Smooth muscle cell (in vitro differentiated cells): ENCODE results near the gene SEC16B. TPM values are rescaled to one million over a fixed set of nuclear protein-coding genes. Genes with fewer than 3 reads are reported as not detected.

Experiments used
- DNase-seq: peaks from one replicate; lab custom pipeline; 2025; ENCODE audit not compliant: unreplicated experiment; lab: John Stamatoyannopoulos, UW
- H2AFZ ChIP-seq: fragments of 200-600 bp; sonication (generic); 2 replicates; pipeline ENCODE4 v1.6.0; 2016; ENCODE audit warnings: antibody characterized with exemption, low read depth, mild to moderate bottlenecking
- H3F3A ChIP-seq: fragments of 200-600 bp; sonication (generic); 2 replicates; pipeline ENCODE4 v1.6.0; 2017; ENCODE audit warnings: antibody characterized with exemption, low read depth
- H3K27ac ChIP-seq: fragments of 200-600 bp; sonication (generic); 2 replicates; pipeline ENCODE4 v1.5.1; 2016; ENCODE audit warnings: low read depth, mild to moderate bottlenecking
- H3K27me3 ChIP-seq: fragments of 200-600 bp; sonication (generic); 2 replicates; pipeline ENCODE4 v1.6.1; 2016; ENCODE audit warnings: low read depth, mild to moderate bottlenecking
- H3K36me3 ChIP-seq: fragments of 200-600 bp; sonication (generic); 2 replicates; pipeline ENCODE4 v1.5.1; 2016; ENCODE audit warnings: low read depth
- H3K4me1 ChIP-seq: fragments of 200-600 bp; sonication (generic); 2 replicates; pipeline ENCODE4 v1.5.1; 2016; ENCODE audit warnings: low read depth
- H3K4me2 ChIP-seq: fragments of 200-600 bp; sonication (generic); 2 replicates; pipeline ENCODE4 v1.6.0; 2016; ENCODE audit warnings: mild to moderate bottlenecking
- H3K4me3 ChIP-seq: fragments of 200-600 bp; sonication (generic); 2 replicates; pipeline ENCODE4 v1.5.1; 2016; ENCODE audit warnings: mild to moderate bottlenecking
- H3K79me2 ChIP-seq: fragments of 200-600 bp; sonication (generic); 2 replicates; pipeline ENCODE4 v1.6.0; 2016; ENCODE audit warnings: low read depth, mild to moderate bottlenecking
- H3K9ac ChIP-seq: fragments of 200-600 bp; sonication (generic); 2 replicates; pipeline ENCODE4 v1.6.0; 2016; ENCODE audit warnings: low read depth
- H3K9me3 ChIP-seq: fragments of 200-600 bp; sonication (generic); replicated peaks from 2 replicates; pipeline ENCODE4 v1.5.1; 2016; ENCODE audit warnings: low read depth
- H4K20me1 ChIP-seq: fragments of 200-600 bp; sonication (generic); 2 replicates; pipeline ENCODE4 v1.6.0; 2016; ENCODE audit warnings: low read depth
- WGBS: methylation state at CpG from one replicate; pipeline ENCODE4 v1.1.7; 2016; ENCODE audit warnings: low lambda C conversion rate; 5-methylcytosine and 5-hydroxymethylcytosine counted together
- polyA plus RNA-seq: library from polyadenylated mRNA; unstranded; fragments of >200 nt; fragmentation: Nextera tagmentation; extraction: Ambion mirVana; gene quantifications from 2 replicates; pipeline ENCODE4 v1.2.1, GENCODE V29; 2016
- total RNA-seq: library from RNA; depleted of rRNA; stranded (reverse); fragments of >200 nt; gene quantifications from 2 replicates; pipeline ENCODE4 v1.2.3, GENCODE V29; 2014
- TF ChIP-seq, protein P1 (sequence below): fragments of 200-600 bp; sonication (generic); IDR thresholded peaks from 2 replicates; pipeline ENCODE4 v1.5.1; 2017; ENCODE audit warnings: borderline replicate concordance, mild to moderate bottlenecking, antibody characterized with exemption; ENCODE audit not compliant: insufficient read depth, poor library complexity, severe bottlenecking

Gene SEC16B
- total and polyA plus RNA-seq, 2 experiments from 2014 or later: 2.9 to 4.3 TPM

DNA sequence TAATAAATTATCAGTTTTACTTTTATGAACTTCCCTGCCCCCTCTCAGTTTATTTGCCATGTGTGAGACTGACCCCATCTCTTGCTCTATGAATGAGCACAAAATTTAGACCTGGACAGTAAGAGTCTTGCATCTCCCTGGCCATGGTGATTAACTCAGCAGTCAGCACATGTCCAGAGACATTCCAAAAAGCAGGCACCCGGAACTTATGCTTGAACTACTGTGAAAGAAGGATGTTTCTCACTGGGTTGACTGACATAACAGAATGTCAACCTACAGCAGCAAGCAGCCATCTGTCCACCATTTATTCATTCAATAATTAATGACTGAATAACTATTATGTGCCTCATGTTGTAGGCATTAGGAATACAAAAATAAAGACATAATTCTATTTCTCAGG is 11.3 kb upstream of the SEC16B start:
- no peak overlapping the region for H3K9ac ChIP-seq
- no peaks in the 10 kb centered on the region for H3K27me3 ChIP-seq
- no peak overlapping the region for H3K4me3 ChIP-seq
- TF ChIP-seq, protein P1, sequence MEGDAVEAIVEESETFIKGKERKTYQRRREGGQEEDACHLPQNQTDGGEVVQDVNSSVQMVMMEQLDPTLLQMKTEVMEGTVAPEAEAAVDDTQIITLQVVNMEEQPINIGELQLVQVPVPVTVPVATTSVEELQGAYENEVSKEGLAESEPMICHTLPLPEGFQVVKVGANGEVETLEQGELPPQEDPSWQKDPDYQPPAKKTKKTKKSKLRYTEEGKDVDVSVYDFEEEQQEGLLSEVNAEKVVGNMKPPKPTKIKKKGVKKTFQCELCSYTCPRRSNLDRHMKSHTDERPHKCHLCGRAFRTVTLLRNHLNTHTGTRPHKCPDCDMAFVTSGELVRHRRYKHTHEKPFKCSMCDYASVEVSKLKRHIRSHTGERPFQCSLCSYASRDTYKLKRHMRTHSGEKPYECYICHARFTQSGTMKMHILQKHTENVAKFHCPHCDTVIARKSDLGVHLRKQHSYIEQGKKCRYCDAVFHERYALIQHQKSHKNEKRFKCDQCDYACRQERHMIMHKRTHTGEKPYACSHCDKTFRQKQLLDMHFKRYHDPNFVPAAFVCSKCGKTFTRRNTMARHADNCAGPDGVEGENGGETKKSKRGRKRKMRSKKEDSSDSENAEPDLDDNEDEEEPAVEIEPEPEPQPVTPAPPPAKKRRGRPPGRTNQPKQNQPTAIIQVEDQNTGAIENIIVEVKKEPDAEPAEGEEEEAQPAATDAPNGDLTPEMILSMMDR: no peak
- no peak overlapping the region for H3K4me2 ChIP-seq
- H4K20me1 ChIP-seq: no peaks in the 10 kb centered on the region
- 96% methylated on average over 1 of the region's 1 CpG for WGBS
- no peak overlapping the region for H3K27ac ChIP-seq
- no peak overlapping the region for H2AFZ ChIP-seq
- DNase-seq: no peak
- H3F3A ChIP-seq: peaks cover 4% of the 10 kb centered on the region
- no peaks in the 10 kb centered on the region for H3K79me2 ChIP-seq
- peaks cover 13% of the 10 kb centered on the region for H3K4me1 ChIP-seq
- H3K9me3 ChIP-seq: no peaks in the 10 kb centered on the region
- no peaks in the 10 kb centered on the region for H3K36me3 ChIP-seq

DNA sequence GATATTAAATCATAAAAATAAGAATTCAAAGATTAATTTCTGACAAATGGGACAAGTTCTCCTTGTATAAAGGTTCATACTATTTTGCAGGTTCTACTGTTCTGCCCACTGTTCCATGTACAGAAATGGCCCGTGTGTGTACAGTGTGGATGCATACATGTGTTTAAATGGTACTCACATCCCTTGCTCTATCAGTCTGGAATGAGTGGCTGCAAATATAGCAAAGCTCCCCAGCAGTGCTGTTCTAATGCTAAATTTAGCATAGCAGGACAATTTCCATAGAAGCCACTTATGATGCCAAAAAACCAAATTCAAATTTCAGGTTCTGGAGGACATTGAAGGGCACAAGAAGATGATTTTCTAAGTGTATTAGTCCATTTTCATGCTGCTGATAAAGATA is 9.4 kb upstream of the SEC16B start:
- no peak overlapping the region for H2AFZ ChIP-seq
- DNase-seq: no peak
- H3K27me3 ChIP-seq: no peaks in the 10 kb centered on the region
- H3K4me3 ChIP-seq: no peak overlapping the region
- WGBS: 100% methylated on average over 1 of the region's 1 CpG
- peaks cover 4% of the 10 kb centered on the region for H3F3A ChIP-seq
- TF ChIP-seq, protein P1: no peak
- no peaks in the 10 kb centered on the region for H4K20me1 ChIP-seq
- H3K9me3 ChIP-seq: no peaks in the 10 kb centered on the region
- H3K79me2 ChIP-seq: no peaks in the 10 kb centered on the region
- no peak overlapping the region for H3K27ac ChIP-seq
- H3K4me1 ChIP-seq: peaks cover 10% of the 10 kb centered on the region
- H3K36me3 ChIP-seq: no peaks in the 10 kb centered on the region
- no peak overlapping the region for H3K9ac ChIP-seq
- H3K4me2 ChIP-seq: no peak overlapping the region

DNA sequence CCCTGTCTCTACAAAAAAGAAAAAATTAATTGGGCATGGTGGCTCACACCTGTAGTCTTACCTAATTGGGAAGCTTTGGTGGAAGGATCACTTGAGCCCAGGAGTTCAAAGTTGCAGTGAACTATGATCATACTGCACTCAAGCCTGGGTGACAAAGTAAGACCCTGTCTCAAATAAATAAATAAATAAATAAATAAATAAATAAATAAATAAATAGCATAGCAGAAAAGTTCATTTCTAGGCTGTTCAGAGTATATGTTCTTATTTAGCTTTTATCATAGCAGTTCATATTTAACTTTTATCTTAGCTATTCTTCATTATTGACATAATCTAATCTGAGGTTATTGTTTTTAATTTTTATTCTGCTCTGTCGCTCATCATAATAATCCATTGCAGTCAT is 8.7 kb upstream of the SEC16B start:
- Histone ChIP-seq H4K20me1 (no peaks in the 10 kb centered on the region), H3K27ac (no peak overlapping the region), H3K4me2 (no peak overlapping the region), H3K9ac (no peak overlapping the region), H3K4me1 (peaks cover 4% of the 10 kb centered on the region), H3K36me3 (no peaks in the 10 kb centered on the region), H3K79me2 (no peaks in the 10 kb centered on the region), H3K4me3 (no peak overlapping the region), H3K9me3 (no peaks in the 10 kb centered on the region), H2AFZ (no peak overlapping the region), H3F3A (peaks cover under 1% of the 10 kb centered on the region), H3K27me3 (no peaks in the 10 kb centered on the region)
- no peak for DNase-seq
- TF ChIP-seq, protein P1: no peak
- 97% methylated on average over 1 of the region's 1 CpG for WGBS

DNA sequence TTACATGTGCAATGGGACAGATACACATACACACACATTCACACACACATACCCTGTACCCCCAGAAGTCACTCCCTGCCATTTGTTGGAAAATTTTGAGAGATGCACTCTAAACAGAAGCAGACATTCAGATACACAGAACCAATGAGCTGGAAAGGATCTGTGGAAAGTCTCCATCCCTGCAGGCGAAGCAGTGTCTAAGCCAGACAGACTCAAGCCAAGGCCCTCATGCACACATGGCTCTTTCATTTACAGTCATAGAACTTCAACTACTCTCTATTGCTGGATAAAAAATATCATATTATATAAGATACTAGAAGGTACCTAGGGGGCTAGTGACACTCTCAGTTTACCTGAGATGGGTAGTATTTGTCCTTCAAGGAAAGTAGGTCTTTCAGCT is 7.3 kb upstream of the SEC16B start:
- WGBS: 96% methylated on average over 1 of the region's 1 CpG
- H3K4me1 ChIP-seq: no peaks in the 10 kb centered on the region

More for the DNA sequence above, 7.3 kb upstream of the SEC16B start:
- Histone ChIP-seq H3K9me3 (no peaks in the 10 kb centered on the region), H3K36me3 (no peaks in the 10 kb centered on the region), H4K20me1 (no peaks in the 10 kb centered on the region), H3F3A (no peaks in the 10 kb centered on the region), H3K79me2 (no peaks in the 10 kb centered on the region), H3K27ac (no peak overlapping the region), H2AFZ (no peak overlapping the region), H3K4me3 (no peak overlapping the region), H3K27me3 (no peaks in the 10 kb centered on the region), H3K9ac (no peak overlapping the region), H3K4me2 (no peak overlapping the region)
- TF ChIP-seq, protein P1: no peak
- DNase-seq: no peak
